GM18502 (cell line): ENCODE data around the gene SLC35F1.
A peak's percentile ranks its signal among the peaks of the same experiment; 100 is the strongest.
"Not testable (repeated sequence)": the region's sequence is repeated elsewhere in the genome, so short reads cannot be mapped to it uniquely, and the experiment has no call there.

Source experiments
- ATAC-seq: cut with Tn5 transposase; IDR thresholded peaks from one replicate; pipeline ENCODE4 v1.9.1; 2021; ENCODE audit warnings: mild to moderate bottlenecking; ENCODE audit not compliant: unreplicated experiment, poor library complexity

The SLC35F1 gene

DNA sequence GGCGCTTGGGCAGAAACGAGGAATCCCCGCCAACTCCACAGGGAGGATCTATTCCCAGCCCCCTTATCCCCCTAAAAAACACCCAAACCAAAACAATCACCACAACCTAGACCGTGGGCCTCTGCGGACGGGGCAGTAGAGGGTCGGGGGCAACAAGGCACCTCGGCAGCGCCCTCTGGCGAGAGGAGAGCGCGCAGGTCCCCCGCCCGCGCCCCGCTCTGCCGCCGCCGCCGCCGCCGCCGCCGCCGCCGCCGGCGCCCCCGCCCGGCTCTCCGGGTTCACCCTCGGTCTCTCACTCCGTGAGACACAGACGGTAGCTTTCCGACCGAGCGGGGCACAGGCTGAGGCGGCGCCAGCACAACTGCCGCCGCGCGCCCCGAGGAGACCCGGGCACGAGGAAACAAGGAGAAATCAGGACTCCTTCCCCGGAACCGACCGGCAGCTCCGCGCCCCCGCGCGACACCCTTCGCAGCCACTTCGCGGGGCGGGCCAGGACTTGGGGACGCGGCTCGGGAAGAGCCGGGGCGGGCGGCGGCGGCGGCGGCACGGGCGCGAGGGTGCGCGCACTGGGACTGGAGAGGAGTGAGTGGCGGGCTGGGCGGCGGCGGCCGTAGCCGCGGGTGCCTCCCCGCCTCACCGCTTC, at the start of gene SLC35F1:
TSS of gene SLC35F1 (plus strand) at position 307 of the 643 bp plus-strand sequence.
- ATAC-seq = peak; percentile 72

DNA sequence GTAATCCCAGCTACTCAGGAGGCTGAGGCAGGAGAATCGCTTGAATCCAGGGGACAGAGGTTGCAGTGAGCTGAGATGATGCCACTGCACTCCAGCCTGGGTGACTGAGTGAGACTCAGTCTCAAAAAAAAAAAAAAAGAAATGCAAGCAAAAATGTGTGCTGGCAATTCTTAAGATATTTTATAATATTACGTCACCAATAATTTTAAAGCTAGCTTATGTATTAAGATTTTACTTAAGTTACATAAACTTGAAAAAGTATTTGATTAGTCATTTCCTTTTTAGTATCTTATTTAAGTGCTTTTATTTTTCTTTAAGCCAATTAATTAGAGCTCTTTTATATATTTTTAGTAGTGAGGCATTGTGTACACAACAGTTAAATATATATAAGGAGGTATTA, 48.5 kb upstream of the SLC35F1 start:
- not testable (repeated sequence) for ATAC-seq

DNA sequence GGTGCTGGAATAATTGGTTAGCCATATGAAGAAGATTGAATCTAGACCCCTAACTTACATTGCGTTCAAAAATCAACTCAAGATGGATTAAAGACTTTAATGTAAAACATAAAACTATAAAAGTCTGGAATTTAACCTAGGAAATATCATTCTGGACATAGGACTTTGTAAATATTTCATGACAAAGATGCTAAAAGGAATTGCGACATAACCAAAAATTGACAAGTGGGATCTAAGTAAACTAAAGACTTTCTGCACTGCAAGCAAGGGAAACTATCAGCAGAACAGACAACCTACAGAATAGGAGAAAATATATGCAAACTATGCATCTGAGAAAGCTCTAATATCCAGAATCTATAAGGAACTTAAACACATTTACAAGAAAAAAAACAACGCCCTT, 45.5 kb upstream of the SLC35F1 start:
- ATAC-seq = no peak

DNA sequence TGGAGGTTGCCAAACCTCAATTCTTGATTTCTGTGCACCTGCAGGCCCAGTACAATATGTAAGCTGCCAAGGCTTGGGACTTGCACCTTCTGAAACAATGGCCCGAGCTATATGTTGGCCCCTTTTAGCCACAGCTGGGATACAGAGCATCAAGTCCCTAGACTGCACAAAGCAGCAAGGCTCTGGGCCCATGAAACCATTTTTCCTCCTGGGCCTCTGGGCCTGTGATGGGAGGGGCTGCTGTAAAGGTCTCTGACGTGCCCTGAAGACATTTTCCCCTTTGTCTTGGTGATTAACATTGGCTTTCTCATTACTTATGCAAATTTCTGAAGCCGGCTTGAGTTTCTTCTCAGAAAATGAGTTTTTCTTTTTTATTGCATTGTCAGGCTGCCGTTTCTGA, 40.5 kb upstream of the SLC35F1 start:
- ATAC-seq = no peak

DNA sequence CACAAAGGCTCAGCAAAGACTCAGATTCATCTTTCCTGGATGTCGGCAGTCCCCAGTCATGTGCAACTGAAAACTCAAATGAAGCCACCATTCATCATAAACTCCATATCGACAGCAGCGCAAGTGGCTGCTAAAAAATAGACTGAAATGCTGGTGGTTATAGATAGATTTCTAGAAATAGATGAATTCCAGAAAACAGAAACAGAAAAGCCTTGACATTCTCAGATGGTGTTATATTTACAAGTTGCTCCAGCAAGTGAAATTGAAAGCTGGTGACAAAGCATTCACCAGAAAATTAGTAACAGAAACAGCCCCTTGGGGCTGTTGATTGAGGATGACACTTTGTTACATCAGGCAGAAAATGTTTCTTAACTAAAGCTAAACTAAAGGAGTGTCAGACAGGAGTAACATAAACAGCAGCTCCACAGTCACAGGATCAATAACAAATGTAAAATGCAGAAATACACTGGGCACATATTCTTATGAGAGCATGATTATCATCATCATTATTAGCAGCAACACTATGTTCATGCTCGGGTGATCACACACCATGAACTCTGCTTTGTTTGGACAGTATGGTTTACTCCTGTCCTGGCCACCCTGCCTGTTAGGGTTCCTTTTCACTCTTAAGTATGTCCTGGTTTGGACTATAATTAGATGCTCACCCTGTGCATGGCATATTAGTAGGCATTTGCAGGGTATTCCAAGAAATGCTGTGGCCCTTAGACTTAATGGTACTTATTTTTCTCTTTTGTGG, 36.4 kb upstream of the SLC35F1 start:
- peak; percentile 72 for ATAC-seq

DNA sequence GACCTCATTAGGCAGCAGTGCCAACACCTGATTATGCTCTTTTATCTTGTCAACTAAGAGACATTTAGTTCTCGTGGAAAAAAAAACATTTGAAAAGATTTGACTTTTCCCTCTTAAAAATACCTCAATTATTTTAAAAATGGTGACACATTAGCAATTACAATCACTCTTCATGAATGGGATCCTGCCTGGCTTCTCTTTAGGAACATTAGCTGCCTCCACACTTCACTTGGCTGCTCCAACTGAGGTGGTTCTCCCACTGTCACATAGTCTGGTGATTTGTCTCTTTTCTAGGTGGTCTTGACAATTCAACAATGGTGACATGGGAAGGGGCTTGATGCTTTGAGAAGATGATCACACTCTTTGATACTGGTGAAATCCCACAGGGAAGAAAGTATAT, 26.2 kb upstream of the SLC35F1 start:
- ATAC-seq = no peak

DNA sequence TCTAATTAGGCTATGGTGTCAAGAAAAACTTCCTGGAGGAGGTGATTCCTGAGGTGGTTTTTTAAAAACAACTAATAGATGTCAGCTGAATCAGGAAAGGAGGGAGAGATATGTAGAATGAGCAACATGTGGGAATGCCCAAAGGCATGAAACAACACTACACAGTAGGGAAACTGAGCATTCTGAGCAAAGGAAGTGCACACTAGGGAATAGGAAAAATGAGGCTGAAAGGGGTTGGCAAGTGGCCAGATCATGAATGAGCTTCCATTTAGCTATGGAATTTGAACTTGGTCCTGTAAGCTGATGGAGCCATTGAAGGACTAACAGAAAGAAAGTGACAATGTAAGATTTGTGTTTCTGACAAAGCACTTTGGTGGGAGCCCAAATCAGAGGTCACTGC, 16.9 kb upstream of the SLC35F1 start:
- ATAC-seq = no peak

DNA sequence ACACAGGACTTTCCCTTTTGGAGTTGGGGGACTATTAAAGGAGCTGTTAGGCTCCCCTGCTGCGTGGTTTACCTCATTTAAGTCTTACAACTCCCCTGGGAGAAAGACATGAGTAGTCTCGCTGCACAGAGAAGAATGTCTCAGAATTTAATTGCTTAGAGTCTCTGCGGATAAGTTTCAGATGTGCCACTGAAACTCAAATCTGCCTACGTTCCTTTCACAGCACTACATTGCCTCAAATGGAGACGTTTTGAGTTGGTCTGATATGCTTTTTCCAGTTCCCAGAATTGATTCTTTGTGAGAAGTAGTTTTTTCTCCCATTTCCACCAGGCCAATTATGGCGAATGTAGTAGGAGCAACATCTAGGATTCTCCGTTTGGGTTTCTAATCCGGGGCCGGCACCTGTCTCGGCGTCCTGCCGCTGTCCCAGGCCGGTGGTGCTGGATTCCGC, 532 bp upstream of the SLC35F1 start:
- peak; percentile 38 for ATAC-seq

DNA sequence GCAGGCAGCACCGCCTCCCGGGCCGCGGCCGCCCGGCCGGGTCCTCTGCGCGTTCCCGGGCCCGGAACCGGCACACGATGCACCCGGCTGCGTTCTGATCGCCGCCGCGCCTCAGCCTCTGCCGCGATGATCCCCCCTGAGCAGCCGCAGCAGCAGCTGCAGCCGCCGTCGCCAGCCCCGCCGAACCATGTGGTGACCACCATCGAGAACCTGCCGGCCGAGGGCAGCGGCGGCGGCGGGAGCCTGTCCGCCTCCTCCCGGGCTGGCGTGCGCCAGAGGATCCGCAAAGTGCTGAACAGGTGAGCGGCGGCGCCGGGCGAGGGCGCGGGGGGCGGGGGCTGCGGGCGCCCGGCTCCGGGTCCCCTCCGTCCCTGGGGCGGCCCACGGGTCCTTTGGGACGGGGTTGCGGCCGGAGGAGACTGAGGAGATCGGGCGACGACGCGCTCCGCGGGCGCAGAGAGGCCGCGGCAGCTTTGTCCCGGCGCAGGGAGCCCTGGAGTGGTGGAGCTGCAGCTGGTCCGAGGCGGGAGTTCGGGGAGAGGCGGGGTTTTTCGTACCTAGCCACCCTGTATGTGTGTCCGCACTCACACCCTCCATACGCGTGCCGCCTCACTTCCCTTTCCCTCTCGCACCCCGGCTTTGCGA, 659 bp downstream of the SLC35F1 start:
- peak; percentile 24 for ATAC-seq

DNA sequence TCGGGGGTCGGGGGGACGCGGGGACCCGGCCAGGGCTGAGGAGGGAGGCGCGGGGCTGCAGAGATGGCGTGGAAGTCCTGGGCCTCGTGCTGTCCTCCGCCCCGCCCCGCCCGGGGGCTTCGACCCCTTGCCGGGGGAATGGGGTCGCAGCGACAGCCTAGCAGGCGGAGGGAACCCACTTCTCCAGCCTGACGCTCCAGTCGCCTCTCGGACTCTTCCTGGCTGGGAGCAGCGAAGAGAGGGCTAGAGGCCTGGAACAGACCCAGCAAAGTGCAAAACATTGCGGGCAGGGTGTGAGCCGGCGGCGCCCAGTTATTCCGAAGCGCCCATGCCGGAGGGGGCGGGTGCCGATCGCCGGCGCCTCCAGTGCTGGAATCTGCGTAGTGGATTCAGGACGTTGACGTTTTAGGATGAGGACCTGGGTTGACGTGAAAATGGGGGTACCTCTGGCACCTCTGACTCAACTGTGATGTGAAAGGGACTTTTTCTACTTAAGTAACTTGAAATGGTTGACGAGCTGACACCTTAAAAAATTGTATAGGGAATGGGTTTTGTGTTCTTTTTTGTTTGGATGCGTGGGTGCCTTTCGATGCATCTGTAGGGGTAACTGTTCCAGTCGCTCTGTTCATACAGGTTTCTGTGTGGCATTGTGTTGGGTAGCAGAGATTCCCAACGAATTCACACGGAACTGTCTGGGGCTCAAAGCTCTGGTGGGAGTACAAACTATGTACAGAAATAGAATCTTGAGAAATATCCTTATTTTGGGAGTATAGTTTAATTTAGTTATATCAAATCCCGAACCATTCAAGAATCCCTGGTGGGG, 1.4 kb downstream of the SLC35F1 start:
- no peak for ATAC-seq

DNA sequence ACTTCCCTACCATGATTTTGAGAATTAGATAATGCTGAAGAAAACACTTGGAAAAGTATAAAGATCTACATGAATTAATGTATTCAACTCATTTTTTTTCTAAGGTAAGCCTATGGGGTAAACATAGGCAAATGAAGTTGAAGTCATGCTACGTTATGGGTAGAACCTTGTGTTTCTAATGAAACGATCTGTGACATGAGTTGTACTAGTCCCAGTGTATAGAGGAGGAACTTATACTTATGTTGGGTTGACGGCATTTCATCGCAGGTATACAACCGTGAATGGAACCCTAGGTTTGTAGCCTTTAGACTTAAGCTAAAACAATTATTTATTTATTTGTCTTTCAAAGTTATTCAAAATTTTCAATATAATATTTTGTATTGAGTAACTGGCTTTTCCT, 2.6 kb downstream of the SLC35F1 start:
- no peak for ATAC-seq

DNA sequence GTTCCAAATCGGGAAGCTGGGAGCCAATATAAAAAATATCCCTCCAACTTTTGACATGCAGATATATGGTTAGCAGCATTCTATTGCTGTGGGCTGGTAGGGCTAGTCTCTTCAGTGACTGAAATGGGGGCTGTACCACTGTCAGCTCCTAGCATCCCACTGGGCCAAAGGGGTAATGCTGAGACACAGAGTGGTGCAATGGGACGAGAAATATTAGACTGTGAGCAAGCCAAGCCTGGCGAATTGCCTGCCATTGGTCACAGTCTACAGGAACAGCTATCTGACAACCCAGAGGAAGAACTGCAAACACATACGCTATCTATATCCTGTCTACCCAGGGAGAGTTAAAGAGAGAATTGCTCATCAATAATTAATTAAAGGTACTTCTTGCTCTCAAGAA, 3.5 kb downstream of the SLC35F1 start:
- no peak for ATAC-seq

DNA sequence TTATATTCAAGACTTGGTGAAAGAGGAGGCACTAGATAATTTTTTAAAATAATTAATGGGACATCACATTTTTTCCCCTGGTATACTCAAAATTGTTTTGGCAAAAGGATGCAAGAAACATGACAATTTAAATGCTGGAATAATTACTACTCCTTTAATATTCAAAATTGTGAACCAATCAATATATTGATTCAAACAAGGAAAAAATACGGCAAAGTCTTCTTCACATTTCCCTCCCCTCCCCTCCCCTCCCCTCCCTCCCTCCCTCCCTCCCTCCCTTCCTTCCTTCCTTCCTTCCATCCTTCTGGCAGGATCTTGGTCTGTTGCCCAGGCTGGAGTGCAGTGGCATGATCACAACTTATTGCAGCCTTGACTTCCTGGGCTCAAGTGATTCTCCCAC, 4.1 kb downstream of the SLC35F1 start:
- no peak for ATAC-seq

DNA sequence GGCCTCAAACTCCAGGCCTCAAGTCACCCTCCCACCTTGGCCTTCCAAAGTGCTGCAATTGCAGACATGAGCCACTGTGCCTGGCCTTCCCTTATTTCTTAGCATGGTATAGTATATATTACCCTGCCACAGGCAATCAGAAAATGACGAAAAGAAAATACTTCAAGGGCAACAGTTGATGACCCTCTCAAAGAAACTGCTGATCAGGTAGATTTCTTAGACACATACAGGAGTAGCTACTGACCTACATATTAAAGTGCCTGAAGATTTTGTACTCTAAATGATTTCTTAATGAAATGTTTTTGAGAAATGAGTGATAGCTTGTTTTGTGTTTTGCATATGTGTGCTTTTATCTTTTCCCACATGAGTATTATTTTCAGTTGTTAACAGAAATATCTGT, 4.6 kb downstream of the SLC35F1 start:
- ATAC-seq = no peak

DNA sequence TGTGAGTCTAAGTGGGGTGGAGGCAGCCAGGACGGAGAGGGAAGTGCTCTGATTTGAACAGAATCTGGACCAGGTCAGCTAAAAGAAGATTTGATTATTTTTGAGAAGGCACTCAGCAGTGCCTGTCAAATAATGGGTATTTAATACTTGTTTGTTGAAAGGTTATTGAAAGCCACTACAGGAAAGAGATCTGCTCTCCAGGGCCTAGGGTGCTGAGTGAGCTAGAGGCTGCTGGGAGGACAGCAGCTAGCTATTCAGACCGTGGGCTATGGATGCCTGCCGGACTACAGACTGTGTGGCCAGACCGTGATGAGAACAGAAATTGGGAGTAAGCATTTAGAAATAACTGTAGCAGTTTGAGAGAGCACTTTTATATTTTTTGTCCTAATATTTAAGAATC, 8.8 kb downstream of the SLC35F1 start:
- ATAC-seq = no peak

DNA sequence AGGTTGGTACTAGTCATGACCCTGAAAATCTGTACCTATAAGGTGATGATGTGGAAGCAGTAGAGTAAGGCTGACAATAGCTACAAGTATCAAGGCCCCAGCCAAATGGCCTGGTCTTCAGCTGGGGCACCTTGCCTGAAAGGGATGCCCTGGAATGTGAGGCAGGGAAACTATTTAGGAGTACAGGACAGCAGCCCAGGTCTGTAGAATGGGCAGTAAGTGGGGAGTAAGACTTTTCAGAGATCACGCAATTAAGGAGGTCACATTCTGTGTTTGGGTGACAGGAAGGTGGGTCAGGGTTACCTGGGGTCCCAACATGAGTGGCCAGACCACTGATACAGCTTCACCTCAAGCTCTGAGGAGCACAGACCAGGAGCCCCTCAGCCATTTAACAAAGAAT, 9.4 kb downstream of the SLC35F1 start:
- ATAC-seq = no peak

DNA sequence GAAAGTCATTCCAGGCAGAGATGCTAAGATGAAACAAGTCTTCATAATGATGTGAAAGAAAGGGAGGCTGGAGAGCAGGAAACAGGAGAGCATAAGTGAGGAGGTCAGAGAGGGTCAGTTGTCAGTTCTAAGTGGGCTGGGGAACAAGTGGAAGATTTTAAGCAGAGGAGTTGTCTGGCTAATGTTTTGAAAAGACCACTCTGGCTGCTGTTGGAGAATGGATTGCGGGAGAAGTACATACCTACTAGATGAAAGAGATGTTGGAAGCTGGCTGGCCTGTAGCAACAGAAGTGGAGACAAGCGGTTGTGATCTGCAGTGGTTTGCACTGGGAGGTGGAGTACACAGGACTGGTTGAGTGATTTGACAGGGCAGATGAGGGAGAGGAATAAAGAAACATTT, 10.1 kb downstream of the SLC35F1 start:
- ATAC-seq = no peak

DNA sequence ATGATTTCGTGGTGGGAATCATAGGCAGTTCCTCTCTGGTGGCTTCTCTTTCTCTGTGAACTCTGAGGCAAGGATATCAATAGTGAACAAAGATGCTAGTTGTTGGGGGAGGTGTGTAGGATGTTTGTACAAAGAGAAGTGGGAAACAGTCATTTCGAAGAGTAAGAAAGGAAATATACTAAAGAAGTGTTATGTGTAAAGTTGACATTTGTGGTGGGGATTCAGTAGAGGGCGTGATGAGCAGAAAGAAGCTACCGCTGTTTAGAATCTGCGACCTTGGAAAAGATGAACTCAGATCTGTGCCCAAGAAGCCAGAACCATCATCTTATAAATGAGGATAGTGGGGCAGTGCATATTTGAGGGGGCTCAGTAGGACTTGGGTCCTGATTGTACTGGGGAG, 11.4 kb downstream of the SLC35F1 start:
- peak; percentile 52 for ATAC-seq

DNA sequence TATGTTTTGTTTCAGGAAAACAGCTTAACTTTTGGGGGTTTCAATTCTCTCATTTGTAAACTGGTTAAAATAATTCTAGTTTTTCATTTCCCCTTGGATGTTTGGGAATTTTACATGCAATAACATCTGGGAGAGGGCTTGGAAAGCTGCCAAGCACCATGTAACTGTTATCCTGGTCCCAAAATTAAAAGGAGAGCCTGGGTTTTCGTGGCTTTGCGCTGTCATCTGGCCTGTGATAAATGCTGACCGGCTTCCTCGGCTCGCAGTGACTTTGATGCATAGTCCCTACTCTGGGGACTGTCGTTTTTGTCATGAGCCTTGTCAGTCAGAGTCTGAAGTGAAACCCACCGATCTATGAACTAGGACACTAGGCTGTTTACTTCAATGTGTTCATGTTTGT, 12.2 kb downstream of the SLC35F1 start:
- ATAC-seq = no peak

DNA sequence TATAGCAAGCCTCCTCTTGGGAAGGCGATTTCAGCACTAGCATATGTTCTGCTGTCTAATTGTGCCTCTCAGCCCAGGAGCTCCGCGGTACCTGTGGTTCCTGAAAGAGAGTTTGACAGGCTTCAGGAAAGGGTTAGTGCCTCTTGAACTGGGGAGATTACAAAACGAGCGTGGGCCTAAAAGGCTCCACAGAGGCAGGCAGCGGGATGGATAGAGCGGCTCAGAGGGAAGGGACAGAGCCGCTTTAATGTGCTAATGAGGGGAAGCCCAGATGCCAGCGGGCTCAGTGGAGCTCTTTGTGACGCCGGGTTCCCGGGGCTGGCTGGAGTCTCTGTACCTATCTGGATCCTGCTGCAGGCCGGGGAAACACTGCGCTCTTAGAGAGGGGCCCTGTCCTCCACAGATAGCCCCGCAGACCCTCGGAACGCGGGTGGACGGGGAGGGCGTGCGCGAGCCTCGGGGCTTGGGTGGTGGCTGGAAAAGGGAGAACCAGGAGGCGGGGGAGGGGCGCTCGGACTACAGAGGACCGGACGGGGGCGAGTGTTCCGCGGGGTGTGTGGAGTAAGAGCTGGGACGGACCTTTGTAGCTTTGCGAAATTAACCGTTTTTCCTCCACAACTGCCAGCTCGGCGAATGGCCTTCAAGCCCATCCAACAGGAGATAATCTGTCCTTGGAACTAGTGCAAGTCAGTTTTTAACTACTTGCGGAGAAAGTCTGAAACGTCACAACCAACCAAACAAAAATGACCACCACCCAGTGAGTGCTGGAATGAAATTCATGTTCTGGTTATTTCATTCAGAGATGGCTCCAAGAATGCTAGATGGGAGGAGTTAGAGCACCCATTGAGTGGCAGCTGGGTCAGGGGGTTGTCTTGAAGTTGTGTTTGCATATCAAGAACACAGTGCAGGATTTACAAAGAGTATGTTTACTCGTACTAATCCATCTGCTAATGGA, 13.0 kb downstream of the SLC35F1 start:
- no peak for ATAC-seq
